Measurements from ENCODE around the gene HSPB9.

- TF ChIP-seq, protein P1, sequence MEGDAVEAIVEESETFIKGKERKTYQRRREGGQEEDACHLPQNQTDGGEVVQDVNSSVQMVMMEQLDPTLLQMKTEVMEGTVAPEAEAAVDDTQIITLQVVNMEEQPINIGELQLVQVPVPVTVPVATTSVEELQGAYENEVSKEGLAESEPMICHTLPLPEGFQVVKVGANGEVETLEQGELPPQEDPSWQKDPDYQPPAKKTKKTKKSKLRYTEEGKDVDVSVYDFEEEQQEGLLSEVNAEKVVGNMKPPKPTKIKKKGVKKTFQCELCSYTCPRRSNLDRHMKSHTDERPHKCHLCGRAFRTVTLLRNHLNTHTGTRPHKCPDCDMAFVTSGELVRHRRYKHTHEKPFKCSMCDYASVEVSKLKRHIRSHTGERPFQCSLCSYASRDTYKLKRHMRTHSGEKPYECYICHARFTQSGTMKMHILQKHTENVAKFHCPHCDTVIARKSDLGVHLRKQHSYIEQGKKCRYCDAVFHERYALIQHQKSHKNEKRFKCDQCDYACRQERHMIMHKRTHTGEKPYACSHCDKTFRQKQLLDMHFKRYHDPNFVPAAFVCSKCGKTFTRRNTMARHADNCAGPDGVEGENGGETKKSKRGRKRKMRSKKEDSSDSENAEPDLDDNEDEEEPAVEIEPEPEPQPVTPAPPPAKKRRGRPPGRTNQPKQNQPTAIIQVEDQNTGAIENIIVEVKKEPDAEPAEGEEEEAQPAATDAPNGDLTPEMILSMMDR (IDR thresholded peaks at IDR 0.05), result no peak
- TF ChIP-seq POLR2A (IDR thresholded peaks at IDR 0.05), result no peak
- no peak for TF ChIP-seq POLR2AphosphoS5 (IDR thresholded peaks at IDR 0.05)
- no peak for TF ChIP-seq EP300 (IDR thresholded peaks at IDR 0.05)
Measured at GRCh38 chr17:42167807-42168206, 45.2 kb downstream of the HSPB9 start.

Measured in upper lobe of left lung (tissue), 4 donors.